NT2/D1 (cell line): ENCODE data around the gene FAM117A.
"Not testable (repeated sequence)": the region's sequence is repeated elsewhere in the genome, so short reads cannot be mapped to it uniquely, and the experiment has no call there.

ENCODE experiments used
- DNase-seq: peaks from one replicate; pipeline ENCODE4 v3.0.0-alpha.2; 2011; ENCODE audit warnings: low read depth, low spot score
- H3K27me3 ChIP-seq: 2 replicates; pipeline ENCODE4 v1.6.0; 2011; ENCODE audit warnings: mild to moderate bottlenecking; ENCODE audit not compliant: insufficient read length, insufficient read depth
- H3K36me3 ChIP-seq: 2 replicates; pipeline ENCODE4 v1.6.1; 2011; ENCODE audit warnings: mild to moderate bottlenecking, low read length, mixed read lengths; ENCODE audit not compliant: insufficient read depth, insufficient read length
- H3K4me1 ChIP-seq: 2 replicates; pipeline ENCODE4 v1.5.1; 2011; ENCODE audit not compliant: insufficient read depth, insufficient read length
- H3K4me3 ChIP-seq: 2 replicates; pipeline ENCODE4 v1.5.1; 2011; ENCODE audit warnings: low read depth; ENCODE audit not compliant: insufficient read length
- H3K9ac ChIP-seq: 2 replicates; pipeline ENCODE4 v1.6.0; 2011; ENCODE audit warnings: low read depth; ENCODE audit not compliant: insufficient read length
- H3K9me3 ChIP-seq: 2 replicates; pipeline ENCODE4 v1.5.1; 2011; ENCODE audit warnings: mild to moderate bottlenecking, low read length; ENCODE audit not compliant: insufficient read depth
- SUZ12 ChIP-seq: IDR thresholded peaks from 2 replicates; pipeline ENCODE4 v1.6.1; 2011; ENCODE audit not compliant: insufficient read length, insufficient read depth; ENCODE audit errors: extremely low read depth
- YY1 ChIP-seq: IDR thresholded peaks from 2 replicates; pipeline ENCODE4 v1.6.1; 2011; ENCODE audit not compliant: insufficient read length, insufficient read depth
- ZNF274 ChIP-seq: IDR thresholded peaks from 2 replicates; pipeline ENCODE4 v1.6.1; 2011; ENCODE audit warnings: mild to moderate bottlenecking, low read depth, low read length

FAM117A gene

GRCh38 chr17:49762151-49762941 lies 1.6 kb downstream of the FAM117A start:
- H3K4me3 ChIP-seq: peak overlapping the region; percentile 83
- DNase-seq: no peak
- peak overlapping the region; percentile 77 for H3K9ac ChIP-seq

GRCh38 chr17:49760932-49761558 lies 2.9 kb downstream of the FAM117A start:
- Histone ChIP-seq H3K9ac (no peak overlapping the region), H3K4me1 (peaks cover 14% of the 10 kb centered on the region), H3K9me3 (no peaks in the 10 kb centered on the region), H3K36me3 (peaks cover 11% of the 10 kb centered on the region), H3K4me3 (no peak overlapping the region), H3K27me3 (no peaks in the 10 kb centered on the region)
- no peak for DNase-seq
- TF ChIP-seq SUZ12 (no peak), ZNF274 (no peak), YY1 (no peak)

More at GRCh38 chr17:49762151-49762941, 1.6 kb downstream of the FAM117A start:
- Histone ChIP-seq H3K36me3 (peaks cover 7% of the 10 kb centered on the region), H3K27me3 (peaks cover 4% of the 10 kb centered on the region), H3K9me3 (no peaks in the 10 kb centered on the region), H3K4me1 (peaks cover 9% of the 10 kb centered on the region)
- TF ChIP-seq ZNF274: no peak
- no peak for TF ChIP-seq YY1
- no peak for TF ChIP-seq SUZ12

GRCh38 chr17:49760296-49760695 lies 3.6 kb downstream of the FAM117A start:
- no peak for DNase-seq
- Histone ChIP-seq H3K9me3 (no peaks in the 10 kb centered on the region), H3K9ac (no peak overlapping the region), H3K36me3 (peaks cover 11% of the 10 kb centered on the region), H3K4me3 (no peak overlapping the region), H3K4me1 (peaks cover 18% of the 10 kb centered on the region), H3K27me3 (no peaks in the 10 kb centered on the region)
- TF ChIP-seq ZNF274: no peak
- TF ChIP-seq SUZ12: no peak
- no peak for TF ChIP-seq YY1

GRCh38 chr17:49759203-49759602 lies 4.7 kb downstream of the FAM117A start:
- H3K9me3 ChIP-seq: no peaks in the 10 kb centered on the region
- H3K27me3 ChIP-seq: no peaks in the 10 kb centered on the region
- TF ChIP-seq ZNF274 (no peak), SUZ12 (no peak), YY1 (no peak)
- no peak overlapping the region for H3K9ac ChIP-seq
- H3K36me3 ChIP-seq: peaks cover 11% of the 10 kb centered on the region
- DNase-seq: no peak
- H3K4me3 ChIP-seq: no peak overlapping the region
- H3K4me1 ChIP-seq: peaks cover 19% of the 10 kb centered on the region

- Histone ChIP-seq H3K4me1 (peaks cover 19% of the 10 kb centered on the region), H3K36me3 (peaks cover 11% of the 10 kb centered on the region)
- H3K9me3 ChIP-seq, H3K27me3 ChIP-seq, H3K4me3 ChIP-seq, H3K9ac ChIP-seq, DNase-seq: not testable (repeated sequence)
Observed at GRCh38 chr17:49758464-49759010, 5.4 kb downstream of the FAM117A start.

- DNase-seq: no peak
- H3K9ac ChIP-seq: no peak overlapping the region
- no peak for TF ChIP-seq YY1
- TF ChIP-seq SUZ12: no peak
- TF ChIP-seq ZNF274: no peak
- H3K4me1 ChIP-seq: peaks cover 15% of the 10 kb centered on the region
- peaks cover 11% of the 10 kb centered on the region for H3K36me3 ChIP-seq
- no peak overlapping the region for H3K4me3 ChIP-seq
- no peaks in the 10 kb centered on the region for H3K9me3 ChIP-seq
- no peaks in the 10 kb centered on the region for H3K27me3 ChIP-seq
Observed at GRCh38 chr17:49757151-49757777, 6.7 kb downstream of the FAM117A start.
